Natural killer cell (primary cell): ENCODE results near the gene MARCO. TPM values are rescaled to one million over a fixed set of nuclear protein-coding genes. Genes with fewer than 3 reads are reported as not detected.

Source experiments
- ATAC-seq, 3 donors: fragments of 150-1000 bp in 2 of 3; fragments of 200-7000 bp in 1 of 3; cut with Tn5 transposase; 1 replicate in 1 of 3; 2 replicates in 2 of 3; pipeline ENCODE4 v1.10.0; 2021; ENCODE audit warnings: mild to moderate bottlenecking in 2 of 3, moderate library complexity in 2 of 3
- DNase-seq, 2 donors: peaks; one replicate each; pipeline versions ENCODE4 v3.0.0 to v3.0.0-alpha.2; 2013 to 2021; ENCODE audit warnings: mixed read lengths in 1 of 2
- H3K27ac ChIP-seq: one replicate; pipeline ENCODE4 v1.5.1; 2013; ENCODE audit warnings: mild to moderate bottlenecking, low read length
- H3K27me3 ChIP-seq: one replicate; pipeline ENCODE4 v1.6.1; 2013; ENCODE audit warnings: low read length; ENCODE audit not compliant: control insufficient read depth, insufficient read depth
- H3K36me3 ChIP-seq: one replicate; pipeline ENCODE4 v1.6.1; 2013; ENCODE audit warnings: low read length; ENCODE audit not compliant: control insufficient read depth, insufficient read depth
- H3K4me1 ChIP-seq: one replicate; pipeline ENCODE4 v1.6.1; 2013; ENCODE audit warnings: low read length; ENCODE audit not compliant: control insufficient read depth, insufficient read depth
- H3K4me3 ChIP-seq: one replicate; pipeline ENCODE4 v1.5.1; 2013; ENCODE audit warnings: low read length
- H3K9me3 ChIP-seq: one replicate; pipeline ENCODE4 v1.6.1; 2013; ENCODE audit warnings: low read length; ENCODE audit not compliant: control insufficient read depth, insufficient read depth
- H3K27ac Mint-ChIP-seq, 2 donors: one replicate each; pipeline ENCODE4 v1.8.0; 2022; ENCODE audit warnings: mild to moderate bottlenecking in 2 of 2, mixed read lengths in 2 of 2, moderate library complexity in 1 of 2
- H3K27me3 Mint-ChIP-seq, 2 donors: one replicate each; pipeline ENCODE4 v1.8.0; 2022; ENCODE audit warnings: low read depth in 2 of 2, mixed read lengths in 2 of 2
- H3K36me3 Mint-ChIP-seq: one replicate; pipeline ENCODE4 v1.8.0; 2022; ENCODE audit warnings: mixed read lengths
- H3K4me1 Mint-ChIP-seq, 2 donors: one replicate each; pipeline ENCODE4 v1.8.0; 2022; ENCODE audit warnings: mixed read lengths in 2 of 2
- H3K4me3 Mint-ChIP-seq: one replicate; pipeline ENCODE4 v1.8.0; 2022; ENCODE audit warnings: mild to moderate bottlenecking, moderate library complexity, mixed read lengths
- H3K9me3 Mint-ChIP-seq, 2 donors: one replicate each; pipeline ENCODE4 v1.8.0; 2022; ENCODE audit warnings: mixed read lengths in 2 of 2
- WGBS: methylation state at CpG from one replicate; pipeline ENCODE4 v1.1.7; 2013; ENCODE audit warnings: missing lambda C conversion rate; ENCODE audit not compliant: insufficient coverage; 5-methylcytosine and 5-hydroxymethylcytosine counted together
- intact Hi-C: fragments of 100-400 bp; cut with micrococcal nuclease; formaldehyde crosslinking; loops from one replicate; pipeline ENCODE4 v1.14.2; 2022
- total RNA-seq, 4 donors: library from RNA; stranded (reverse); fragments of 120-200 nt in 1 of 4; gene quantifications; one replicate each; pipeline versions ENCODE4 v1.2.3 to v1.2.4, GENCODE V29; 2013 to 2022
- TF ChIP-seq, protein P1 (sequence below): fragments of 200-600 bp; IDR thresholded peaks from one replicate; pipeline ENCODE4 v1.8.0; 2022; ENCODE audit warnings: antibody characterized with exemption

MARCO gene
- total RNA-seq, 3 donors from 2014 or later (not counting 1 experiment from before 2014, with no cell fraction given) = 0.38 to 0.75 TPM; not detected in 1

DNA sequence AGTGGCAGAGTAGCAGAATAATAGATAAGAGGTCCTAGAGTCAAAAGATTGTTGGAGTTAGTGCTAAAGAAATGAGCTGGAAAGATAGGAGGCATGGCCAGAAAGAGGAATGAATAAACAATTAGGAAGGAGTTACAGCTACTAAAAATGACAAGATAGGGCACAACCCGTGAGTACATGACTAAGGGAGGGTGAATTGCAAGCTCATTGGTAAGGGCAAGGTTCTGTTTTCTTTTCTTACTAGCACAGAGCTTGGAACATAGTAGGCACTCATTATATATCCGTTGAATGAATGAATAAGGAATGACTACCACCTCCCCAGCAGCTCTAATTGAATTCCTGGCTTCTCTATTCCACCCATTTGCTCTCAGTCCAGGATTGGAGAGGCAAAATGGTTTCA is 5.7 kb upstream of the MARCO start:
- no peaks in the 10 kb centered on the region for H3K36me3 ChIP-seq
- H3K27ac ChIP-seq = no peak overlapping the region
- peaks cover 5 to 7% of the 10 kb centered on the region in 2 donors for H3K4me1 Mint-ChIP-seq
- peaks cover 8 to 9% of the 10 kb centered on the region in 2 donors for H3K9me3 Mint-ChIP-seq
- DNase-seq (no peak), ATAC-seq (no peak)
- no peak overlapping the region for H3K4me3 ChIP-seq
- H3K27ac Mint-ChIP-seq = no peak overlapping the region
- peaks cover 9 to 10% of the 10 kb centered on the region in 2 donors for H3K27me3 Mint-ChIP-seq
- H3K27me3 ChIP-seq = no peaks in the 10 kb centered on the region
- intact Hi-C loops = no loop called here
- H3K9me3 ChIP-seq = no peaks in the 10 kb centered on the region
- H3K4me3 Mint-ChIP-seq = no peak overlapping the region
- peaks cover 9% of the 10 kb centered on the region for H3K36me3 Mint-ChIP-seq
- TF ChIP-seq, protein P1, sequence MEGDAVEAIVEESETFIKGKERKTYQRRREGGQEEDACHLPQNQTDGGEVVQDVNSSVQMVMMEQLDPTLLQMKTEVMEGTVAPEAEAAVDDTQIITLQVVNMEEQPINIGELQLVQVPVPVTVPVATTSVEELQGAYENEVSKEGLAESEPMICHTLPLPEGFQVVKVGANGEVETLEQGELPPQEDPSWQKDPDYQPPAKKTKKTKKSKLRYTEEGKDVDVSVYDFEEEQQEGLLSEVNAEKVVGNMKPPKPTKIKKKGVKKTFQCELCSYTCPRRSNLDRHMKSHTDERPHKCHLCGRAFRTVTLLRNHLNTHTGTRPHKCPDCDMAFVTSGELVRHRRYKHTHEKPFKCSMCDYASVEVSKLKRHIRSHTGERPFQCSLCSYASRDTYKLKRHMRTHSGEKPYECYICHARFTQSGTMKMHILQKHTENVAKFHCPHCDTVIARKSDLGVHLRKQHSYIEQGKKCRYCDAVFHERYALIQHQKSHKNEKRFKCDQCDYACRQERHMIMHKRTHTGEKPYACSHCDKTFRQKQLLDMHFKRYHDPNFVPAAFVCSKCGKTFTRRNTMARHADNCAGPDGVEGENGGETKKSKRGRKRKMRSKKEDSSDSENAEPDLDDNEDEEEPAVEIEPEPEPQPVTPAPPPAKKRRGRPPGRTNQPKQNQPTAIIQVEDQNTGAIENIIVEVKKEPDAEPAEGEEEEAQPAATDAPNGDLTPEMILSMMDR = no peak
- H3K4me1 ChIP-seq = peaks cover 6% of the 10 kb centered on the region
- WGBS = 67% methylated on average over 1 of the region's 2 CpGs

- Histone ChIP-seq H3K4me3 (no peak overlapping the region), H3K9me3 (no peaks in the 10 kb centered on the region), H3K27ac (no peak overlapping the region), H3K4me1 (peaks cover 6% of the 10 kb centered on the region), H3K27me3 (no peaks in the 10 kb centered on the region), H3K36me3 (no peaks in the 10 kb centered on the region)
- no peak for ATAC-seq
- H3K27ac Mint-ChIP-seq = no peak overlapping the region
- TF ChIP-seq, protein P1 = no peak
- H3K4me1 Mint-ChIP-seq = peaks cover 5 to 7% of the 10 kb centered on the region in 2 donors
- no peak for DNase-seq
- peaks cover 9% of the 10 kb centered on the region for H3K36me3 Mint-ChIP-seq
- intact Hi-C loops = no loop called here
- no peak overlapping the region for H3K4me3 Mint-ChIP-seq
- WGBS = 87% methylated on average over 6 of the region's 6 CpGs
- H3K27me3 Mint-ChIP-seq = peaks cover 11 to 15% of the 10 kb centered on the region in 2 donors
- peaks cover 8 to 9% of the 10 kb centered on the region in 2 donors for H3K9me3 Mint-ChIP-seq
Measured at GRCh38 chr2:118936936-118937335, 5.1 kb upstream of the MARCO start.

DNA sequence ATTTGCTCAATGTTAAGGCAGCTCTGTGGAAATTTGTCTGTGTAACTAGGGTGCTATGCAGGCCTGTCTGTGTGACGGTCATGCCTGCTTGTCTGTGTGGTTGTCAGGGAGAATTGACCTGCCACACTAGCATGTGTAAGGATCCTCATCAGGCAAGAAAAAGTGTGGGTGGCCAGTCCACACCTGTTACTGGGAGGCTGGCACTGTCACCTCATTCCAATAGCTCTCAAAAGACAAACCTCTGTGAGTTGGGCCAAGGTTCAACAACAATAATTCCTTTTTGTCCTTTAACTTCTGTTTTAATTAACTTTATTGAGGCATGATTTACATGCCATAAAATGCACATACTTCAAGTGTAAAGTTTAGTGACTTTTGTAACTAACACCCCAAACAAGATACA is 4.2 kb upstream of the MARCO start:
- Histone ChIP-seq H3K27me3 (no peaks in the 10 kb centered on the region), H3K27ac (no peak overlapping the region), H3K4me1 (peaks cover 6% of the 10 kb centered on the region), H3K4me3 (no peak overlapping the region), H3K36me3 (no peaks in the 10 kb centered on the region), H3K9me3 (no peaks in the 10 kb centered on the region)
- Mint-ChIP-seq H3K4me1 (peaks cover 5 to 7% of the 10 kb centered on the region in 2 donors), H3K4me3 (no peak overlapping the region), H3K27me3 (peaks cover 11 to 15% of the 10 kb centered on the region in 2 donors), H3K36me3 (peaks cover 9% of the 10 kb centered on the region), H3K9me3 (peaks cover 8% of the 10 kb centered on the region in 2 donors), H3K27ac (no peak overlapping the region)
- TF ChIP-seq, protein P1 = no peak
- ATAC-seq (no peak), DNase-seq (no peak)
- intact Hi-C loops = no loop called here
- 83% methylated on average over 1 of the region's 1 CpG for WGBS

GRCh38 chr2:118939994-118940393 is 2.0 kb upstream of the MARCO start:
- ATAC-seq (no peak), DNase-seq (no peak)
- Histone ChIP-seq H3K9me3 (no peaks in the 10 kb centered on the region), H3K36me3 (no peaks in the 10 kb centered on the region), H3K27ac (no peak overlapping the region), H3K4me1 (peaks cover 6% of the 10 kb centered on the region), H3K27me3 (no peaks in the 10 kb centered on the region), H3K4me3 (no peak overlapping the region)
- H3K4me3 Mint-ChIP-seq = no peak overlapping the region
- intact Hi-C loops = no loop called here
- no peak overlapping the region for H3K27ac Mint-ChIP-seq
- TF ChIP-seq, protein P1 = no peak
- no peaks in the 10 kb centered on the region for H3K36me3 Mint-ChIP-seq
- H3K27me3 Mint-ChIP-seq = peaks cover 4 to 15% of the 10 kb centered on the region in 2 donors
- H3K9me3 Mint-ChIP-seq = no peaks in the 10 kb centered on the region
- peaks cover 5 to 7% of the 10 kb centered on the region in 2 donors for H3K4me1 Mint-ChIP-seq
